ENCODE measurements around the gene DFFB.

GRCh38 chr1:3900969-3901529 is 43.8 kb downstream of the DFFB start:
- no peak for TF ChIP-seq CTCF (IDR thresholded peaks at IDR 0.05; ENCODE audit: insufficient read depth, low read length)
- TF ChIP-seq SPI1 (IDR thresholded peaks at IDR 0.05; ENCODE audit: borderline replicate concordance, low read depth), result 0 out of 2 replicates have a peak, but pooled peaks have one; percentile 1
- TF ChIP-seq, protein P1, sequence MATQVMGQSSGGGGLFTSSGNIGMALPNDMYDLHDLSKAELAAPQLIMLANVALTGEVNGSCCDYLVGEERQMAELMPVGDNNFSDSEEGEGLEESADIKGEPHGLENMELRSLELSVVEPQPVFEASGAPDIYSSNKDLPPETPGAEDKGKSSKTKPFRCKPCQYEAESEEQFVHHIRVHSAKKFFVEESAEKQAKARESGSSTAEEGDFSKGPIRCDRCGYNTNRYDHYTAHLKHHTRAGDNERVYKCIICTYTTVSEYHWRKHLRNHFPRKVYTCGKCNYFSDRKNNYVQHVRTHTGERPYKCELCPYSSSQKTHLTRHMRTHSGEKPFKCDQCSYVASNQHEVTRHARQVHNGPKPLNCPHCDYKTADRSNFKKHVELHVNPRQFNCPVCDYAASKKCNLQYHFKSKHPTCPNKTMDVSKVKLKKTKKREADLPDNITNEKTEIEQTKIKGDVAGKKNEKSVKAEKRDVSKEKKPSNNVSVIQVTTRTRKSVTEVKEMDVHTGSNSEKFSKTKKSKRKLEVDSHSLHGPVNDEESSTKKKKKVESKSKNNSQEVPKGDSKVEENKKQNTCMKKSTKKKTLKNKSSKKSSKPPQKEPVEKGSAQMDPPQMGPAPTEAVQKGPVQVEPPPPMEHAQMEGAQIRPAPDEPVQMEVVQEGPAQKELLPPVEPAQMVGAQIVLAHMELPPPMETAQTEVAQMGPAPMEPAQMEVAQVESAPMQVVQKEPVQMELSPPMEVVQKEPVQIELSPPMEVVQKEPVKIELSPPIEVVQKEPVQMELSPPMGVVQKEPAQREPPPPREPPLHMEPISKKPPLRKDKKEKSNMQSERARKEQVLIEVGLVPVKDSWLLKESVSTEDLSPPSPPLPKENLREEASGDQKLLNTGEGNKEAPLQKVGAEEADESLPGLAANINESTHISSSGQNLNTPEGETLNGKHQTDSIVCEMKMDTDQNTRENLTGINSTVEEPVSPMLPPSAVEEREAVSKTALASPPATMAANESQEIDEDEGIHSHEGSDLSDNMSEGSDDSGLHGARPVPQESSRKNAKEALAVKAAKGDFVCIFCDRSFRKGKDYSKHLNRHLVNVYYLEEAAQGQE (IDR thresholded peaks at IDR 0.05; ENCODE audit: insufficient replicate concordance, low read depth), result no peak
